Suprapubic skin (tissue), 4 donors: ENCODE data around the gene WNT5B. TPM values are rescaled to one million over a fixed set of nuclear protein-coding genes. Genes with fewer than 3 reads are reported as not detected.

Source experiments
- DNase-seq, 2 donors: peaks; one replicate each; pipeline ENCODE4 v3.0.0-alpha.2; 2019; ENCODE audit warnings: low spot score in 2 of 2
- H3K27ac ChIP-seq: fragments of 200-600 bp; sonication (generic); one replicate; pipeline ENCODE4 v1.5.1; 2019
- H3K27me3 ChIP-seq: fragments of 200-600 bp; sonication (generic); one replicate; pipeline ENCODE4 v1.5.1; 2019
- H3K36me3 ChIP-seq: fragments of 200-600 bp; sonication (generic); one replicate; pipeline ENCODE4 v1.5.1; 2019
- H3K4me1 ChIP-seq: fragments of 200-600 bp; sonication (generic); one replicate; pipeline ENCODE4 v1.5.1; 2019
- H3K4me3 ChIP-seq: fragments of 200-600 bp; sonication (generic); one replicate; pipeline ENCODE4 v1.5.1; 2019; ENCODE audit warnings: mild to moderate bottlenecking
- H3K9me3 ChIP-seq: fragments of 200-600 bp; sonication (generic); one replicate; pipeline ENCODE4 v1.5.1; 2019
- CTCF ChIP-seq, 2 donors: fragments of 200-600 bp in 1 of 2; fragments of 450-650 bp in 1 of 2; sonication (generic) in 1 of 2; IDR thresholded peaks; one replicate each; pipeline ENCODE4 v1.5.1; 2016 to 2019; ENCODE audit warnings: antibody characterized with exemption in 2 of 2, mild to moderate bottlenecking in 1 of 2, moderate library complexity in 1 of 2
- EP300 ChIP-seq: sonication (generic); formaldehyde crosslinking; IDR thresholded peaks from one replicate; pipeline ENCODE4 v1.6.1; 2017; ENCODE audit warnings: antibody characterized with exemption
- POLR2A ChIP-seq, 2 donors: fragments of 450-650 bp; IDR thresholded peaks; one replicate each; pipeline ENCODE4 v1.6.1; 2017; ENCODE audit warnings: antibody characterized with exemption in 2 of 2, mild to moderate bottlenecking in 2 of 2, moderate library complexity in 2 of 2
- POLR2AphosphoS5 ChIP-seq, 3 donors: sonication (generic); formaldehyde crosslinking; IDR thresholded peaks; one replicate each; pipeline ENCODE4 v1.6.1; 2017; ENCODE audit warnings: antibody characterized with exemption in 3 of 3
- WGBS: methylation state at CpG from one replicate; pipeline ENCODE4 v1.1.5; 2018; 5-methylcytosine and 5-hydroxymethylcytosine counted together
- total RNA-seq, 4 donors: library from RNA; depleted of rRNA; stranded (reverse); fragments of >200 nt; gene quantifications; one replicate each; pipeline ENCODE4 v1.1.0, GENCODE V29; 2016

Gene WNT5B
- total RNA-seq, 4 donors from 2014 or later: 7.3 to 12.8 (median 8.3) TPM

GRCh38 chr12:1616233-1617066, 12.6 kb upstream of the WNT5B start:
- TF ChIP-seq POLR2A (IDR thresholded peaks at IDR 0.05) (no peak), POLR2AphosphoS5 (IDR thresholded peaks at IDR 0.05) (no peak), CTCF (IDR thresholded peaks at IDR 0.05) (no peak), EP300 (no peak)
- Histone ChIP-seq H3K9me3 (no peaks in the 10 kb centered on the region), H3K4me1 (peaks cover 32% of the 10 kb centered on the region), H3K4me3 (peak overlapping the region; percentile 6), H3K36me3 (no peaks in the 10 kb centered on the region), H3K27ac (peak overlapping the region; percentile 26), H3K27me3 (no peaks in the 10 kb centered on the region)
- 50% methylated on average over 16 of the region's 16 CpGs for WGBS
- peak in 1 of 2 donors; percentile 60 for DNase-seq

GRCh38 chr12:1618489-1618888, 10.5 kb upstream of the WNT5B start:
- Histone ChIP-seq H3K4me1 (peaks cover 32% of the 10 kb centered on the region), H3K4me3 (no peak overlapping the region), H3K27ac (no peak overlapping the region), H3K36me3 (no peaks in the 10 kb centered on the region), H3K27me3 (no peaks in the 10 kb centered on the region), H3K9me3 (no peaks in the 10 kb centered on the region)
- DNase-seq: no peak
- TF ChIP-seq EP300 (no peak), POLR2A (IDR thresholded peaks at IDR 0.05) (no peak), POLR2AphosphoS5 (IDR thresholded peaks at IDR 0.05) (no peak), CTCF (IDR thresholded peaks at IDR 0.05) (no peak)

GRCh38 chr12:1619159-1619558, 9.9 kb upstream of the WNT5B start:
- peak overlapping the region; percentile 7 for H3K4me3 ChIP-seq
- H3K4me1 ChIP-seq: peaks cover 32% of the 10 kb centered on the region
- no peak for DNase-seq
- TF ChIP-seq EP300 (no peak), POLR2AphosphoS5 (IDR thresholded peaks at IDR 0.05) (no peak), CTCF (IDR thresholded peaks at IDR 0.05) (no peak), POLR2A (IDR thresholded peaks at IDR 0.05) (no peak)
- no peaks in the 10 kb centered on the region for H3K36me3 ChIP-seq
- H3K27ac ChIP-seq: no peak overlapping the region
- WGBS: 49% methylated on average over 4 of the region's 4 CpGs
- H3K27me3 ChIP-seq: no peaks in the 10 kb centered on the region
- H3K9me3 ChIP-seq: no peaks in the 10 kb centered on the region

- DNase-seq: no peak
- peaks cover 32% of the 10 kb centered on the region for H3K4me1 ChIP-seq
- 53% methylated on average over 8 of the region's 8 CpGs for WGBS
- H3K4me3 ChIP-seq: peak overlapping the region; percentile 7
- no peaks in the 10 kb centered on the region for H3K9me3 ChIP-seq
- TF ChIP-seq POLR2A (IDR thresholded peaks at IDR 0.05) (no peak), POLR2AphosphoS5 (IDR thresholded peaks at IDR 0.05) (no peak), CTCF (IDR thresholded peaks at IDR 0.05) (no peak), EP300 (no peak)
- no peaks in the 10 kb centered on the region for H3K27me3 ChIP-seq
- no peak overlapping the region for H3K27ac ChIP-seq
- H3K36me3 ChIP-seq: no peaks in the 10 kb centered on the region
These were observed 9.4 kb upstream of the WNT5B start for GRCh38 chr12:1619587-1619986.

- H3K9me3 ChIP-seq: no peaks in the 10 kb centered on the region
- H3K4me1 ChIP-seq: peaks cover 32% of the 10 kb centered on the region
- TF ChIP-seq POLR2A (IDR thresholded peaks at IDR 0.05): no peak
- WGBS: 67% methylated on average over 1 of the region's 1 CpG
- H3K4me3 ChIP-seq: no peak overlapping the region
- no peak overlapping the region for H3K27ac ChIP-seq
- no peaks in the 10 kb centered on the region for H3K27me3 ChIP-seq
- no peak for DNase-seq
- H3K36me3 ChIP-seq: no peaks in the 10 kb centered on the region
These were observed 8.9 kb upstream of the WNT5B start for GRCh38 chr12:1620092-1620491.
